ENCODE measurements around the gene EEIG1. TPM values are rescaled to one million over a fixed set of nuclear protein-coding genes. Genes with fewer than 3 reads are reported as not detected.
A peak's percentile ranks its signal among the peaks of the same experiment; 100 is the strongest.
"Not testable (repeated sequence)": the region's sequence is repeated elsewhere in the genome, so short reads cannot be mapped to it uniquely, and the experiment has no call there.

Gene EEIG1
- total RNA-seq (ENCODE audit: insufficient read depth, low replicate concordance), result 15.2 TPM

- peak; percentile 98 for DNase-seq (ENCODE audit: low spot score)
Measured at GRCh38 chr9:127980706-127981558, at the start of gene EEIG1. Gene EEIG1, minus strand, starts transcription at chr9:127980989. Its CDS starts 852 bp downstream, at chr9:127980137.

- no peak for DNase-seq (ENCODE audit: low spot score)
Measured at GRCh38 chr9:128027705-128028104, 46.9 kb upstream of the EEIG1 start.

GRCh38 chr9:128026773-128027541, 46.2 kb upstream of the EEIG1 start:
- DNase-seq (ENCODE audit: low spot score), result no peak

GRCh38 chr9:128026255-128026772, 45.5 kb upstream of the EEIG1 start:
- no peak for DNase-seq (ENCODE audit: low spot score)

- DNase-seq (ENCODE audit: low spot score), result no peak
Measured at GRCh38 chr9:128025736-128026135, 44.9 kb upstream of the EEIG1 start.

- no peak for DNase-seq (ENCODE audit: low spot score)
Measured at GRCh38 chr9:128024761-128025308, 44.0 kb upstream of the EEIG1 start.

GRCh38 chr9:128023671-128024070, 42.9 kb upstream of the EEIG1 start:
- DNase-seq (ENCODE audit: low spot score), result not testable (repeated sequence)

GRCh38 chr9:128022886-128023285, 42.1 kb upstream of the EEIG1 start:
- DNase-seq (ENCODE audit: low spot score), result no peak

- DNase-seq (ENCODE audit: low spot score), result no peak
Measured at GRCh38 chr9:128021098-128021497, 40.3 kb upstream of the EEIG1 start.

- DNase-seq (ENCODE audit: low spot score), result no peak
Measured at GRCh38 chr9:128020692-128021091, 39.9 kb upstream of the EEIG1 start.

GRCh38 chr9:128015696-128016095, 34.9 kb upstream of the EEIG1 start:
- no peak for DNase-seq (ENCODE audit: low spot score)

- DNase-seq (ENCODE audit: low spot score), result no peak
Measured at GRCh38 chr9:128011071-128011817, 30.5 kb upstream of the EEIG1 start.

- no peak for DNase-seq (ENCODE audit: low spot score)
Measured at GRCh38 chr9:128009639-128010038, 28.9 kb upstream of the EEIG1 start.

- DNase-seq (ENCODE audit: low spot score), result no peak
Measured at GRCh38 chr9:128008171-128008570, 27.4 kb upstream of the EEIG1 start.

GRCh38 chr9:128007566-128008138, 26.9 kb upstream of the EEIG1 start:
- peak; percentile 64 for DNase-seq (ENCODE audit: low spot score)

- no peak for DNase-seq (ENCODE audit: low spot score)
Measured at GRCh38 chr9:128006332-128006996, 25.7 kb upstream of the EEIG1 start.

GRCh38 chr9:128005923-128006322, 25.1 kb upstream of the EEIG1 start:
- peak; percentile 32 for DNase-seq (ENCODE audit: low spot score)

- no peak for DNase-seq (ENCODE audit: low spot score)
Measured at GRCh38 chr9:128003966-128004604, 23.3 kb upstream of the EEIG1 start.

GRCh38 chr9:128002959-128003358, 22.2 kb upstream of the EEIG1 start:
- DNase-seq (ENCODE audit: low spot score), result no peak

- peak; percentile 68 for DNase-seq (ENCODE audit: low spot score)
Measured at GRCh38 chr9:128001779-128002298, 21.1 kb upstream of the EEIG1 start.

Data from umbilical cord (tissue), 2 donors.